ENCODE measurements around the gene WNT1.

Gene WNT1

DNA sequence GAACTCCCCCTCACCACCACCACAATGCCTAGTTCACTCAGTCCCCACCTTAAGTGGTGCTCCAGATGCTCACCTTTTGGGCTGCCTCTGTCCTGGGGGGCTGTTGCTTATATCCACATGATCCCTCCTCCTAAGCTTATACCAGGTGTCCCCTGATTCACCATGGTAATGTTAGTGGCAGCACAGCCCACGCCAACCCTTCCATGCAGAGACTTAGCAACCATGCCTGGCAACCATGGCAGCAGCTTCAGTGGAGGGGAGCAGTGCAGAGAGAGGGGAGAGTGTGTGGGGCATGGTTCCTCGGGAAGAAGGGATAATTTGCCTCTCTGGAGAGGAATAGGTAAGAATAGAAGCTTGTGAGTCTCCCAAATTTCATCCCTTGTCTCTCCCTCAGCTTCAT is 22.2 kb downstream of the WNT1 start:
- Histone ChIP-seq H3K27me3 (ENCODE audit: insufficient read depth, poor library complexity, severe bottlenecking) (peaks cover 12% of the 10 kb centered on the region), H3K4me3 (replicated peaks; ENCODE audit: insufficient read depth, low read length) (no peak overlapping the region), H3K27ac (replicated peaks) (no peak overlapping the region)
- DNase-seq (ENCODE audit: low read depth in 1 of 2, low spot score in 1 of 2): no peak
- no peak for TF ChIP-seq SPI1 (IDR thresholded peaks at IDR 0.05; ENCODE audit: borderline replicate concordance, low read depth)
- no peak for TF ChIP-seq GABPA (IDR thresholded peaks at IDR 0.05; ENCODE audit: low read depth)
- no peak for TF ChIP-seq POLR2AphosphoS5 (IDR thresholded peaks at IDR 0.05; ENCODE audit: low read depth)
- TF ChIP-seq, protein P1, sequence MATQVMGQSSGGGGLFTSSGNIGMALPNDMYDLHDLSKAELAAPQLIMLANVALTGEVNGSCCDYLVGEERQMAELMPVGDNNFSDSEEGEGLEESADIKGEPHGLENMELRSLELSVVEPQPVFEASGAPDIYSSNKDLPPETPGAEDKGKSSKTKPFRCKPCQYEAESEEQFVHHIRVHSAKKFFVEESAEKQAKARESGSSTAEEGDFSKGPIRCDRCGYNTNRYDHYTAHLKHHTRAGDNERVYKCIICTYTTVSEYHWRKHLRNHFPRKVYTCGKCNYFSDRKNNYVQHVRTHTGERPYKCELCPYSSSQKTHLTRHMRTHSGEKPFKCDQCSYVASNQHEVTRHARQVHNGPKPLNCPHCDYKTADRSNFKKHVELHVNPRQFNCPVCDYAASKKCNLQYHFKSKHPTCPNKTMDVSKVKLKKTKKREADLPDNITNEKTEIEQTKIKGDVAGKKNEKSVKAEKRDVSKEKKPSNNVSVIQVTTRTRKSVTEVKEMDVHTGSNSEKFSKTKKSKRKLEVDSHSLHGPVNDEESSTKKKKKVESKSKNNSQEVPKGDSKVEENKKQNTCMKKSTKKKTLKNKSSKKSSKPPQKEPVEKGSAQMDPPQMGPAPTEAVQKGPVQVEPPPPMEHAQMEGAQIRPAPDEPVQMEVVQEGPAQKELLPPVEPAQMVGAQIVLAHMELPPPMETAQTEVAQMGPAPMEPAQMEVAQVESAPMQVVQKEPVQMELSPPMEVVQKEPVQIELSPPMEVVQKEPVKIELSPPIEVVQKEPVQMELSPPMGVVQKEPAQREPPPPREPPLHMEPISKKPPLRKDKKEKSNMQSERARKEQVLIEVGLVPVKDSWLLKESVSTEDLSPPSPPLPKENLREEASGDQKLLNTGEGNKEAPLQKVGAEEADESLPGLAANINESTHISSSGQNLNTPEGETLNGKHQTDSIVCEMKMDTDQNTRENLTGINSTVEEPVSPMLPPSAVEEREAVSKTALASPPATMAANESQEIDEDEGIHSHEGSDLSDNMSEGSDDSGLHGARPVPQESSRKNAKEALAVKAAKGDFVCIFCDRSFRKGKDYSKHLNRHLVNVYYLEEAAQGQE (IDR thresholded peaks at IDR 0.05; ENCODE audit: insufficient replicate concordance, low read depth): no peak
- TF ChIP-seq, protein P2, sequence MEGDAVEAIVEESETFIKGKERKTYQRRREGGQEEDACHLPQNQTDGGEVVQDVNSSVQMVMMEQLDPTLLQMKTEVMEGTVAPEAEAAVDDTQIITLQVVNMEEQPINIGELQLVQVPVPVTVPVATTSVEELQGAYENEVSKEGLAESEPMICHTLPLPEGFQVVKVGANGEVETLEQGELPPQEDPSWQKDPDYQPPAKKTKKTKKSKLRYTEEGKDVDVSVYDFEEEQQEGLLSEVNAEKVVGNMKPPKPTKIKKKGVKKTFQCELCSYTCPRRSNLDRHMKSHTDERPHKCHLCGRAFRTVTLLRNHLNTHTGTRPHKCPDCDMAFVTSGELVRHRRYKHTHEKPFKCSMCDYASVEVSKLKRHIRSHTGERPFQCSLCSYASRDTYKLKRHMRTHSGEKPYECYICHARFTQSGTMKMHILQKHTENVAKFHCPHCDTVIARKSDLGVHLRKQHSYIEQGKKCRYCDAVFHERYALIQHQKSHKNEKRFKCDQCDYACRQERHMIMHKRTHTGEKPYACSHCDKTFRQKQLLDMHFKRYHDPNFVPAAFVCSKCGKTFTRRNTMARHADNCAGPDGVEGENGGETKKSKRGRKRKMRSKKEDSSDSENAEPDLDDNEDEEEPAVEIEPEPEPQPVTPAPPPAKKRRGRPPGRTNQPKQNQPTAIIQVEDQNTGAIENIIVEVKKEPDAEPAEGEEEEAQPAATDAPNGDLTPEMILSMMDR (IDR thresholded peaks at IDR 0.05; ENCODE audit: insufficient read depth, low read length): no peak

DNA sequence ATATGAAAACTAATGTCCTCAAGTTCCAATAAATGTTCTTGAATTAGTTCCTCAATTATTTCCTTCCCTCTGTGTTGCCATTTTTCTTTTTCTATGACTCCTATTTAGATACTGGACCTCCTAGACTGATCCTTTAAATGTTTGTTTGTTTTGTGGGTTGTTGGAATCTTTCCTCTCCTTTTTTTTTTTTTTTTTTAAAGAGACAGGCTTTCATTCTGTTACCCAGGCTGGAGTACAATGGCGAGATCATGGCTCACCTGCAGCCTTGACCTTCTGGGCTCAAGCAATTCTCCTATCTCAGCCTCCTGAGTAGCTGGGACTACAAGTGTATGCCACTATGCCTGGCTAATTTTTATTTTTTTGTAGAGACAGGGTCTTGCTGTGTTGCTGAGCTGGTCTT is 30.8 kb downstream of the WNT1 start:
- no peak overlapping the region for H3K4me3 ChIP-seq (replicated peaks; ENCODE audit: insufficient read depth, low read length)
- H3K27ac ChIP-seq (replicated peaks): no peak overlapping the region
- no peak for DNase-seq (ENCODE audit: low read depth in 1 of 2, low spot score in 1 of 2)
- no peaks in the 10 kb centered on the region for H3K27me3 ChIP-seq (ENCODE audit: insufficient read depth, poor library complexity, severe bottlenecking)
- TF ChIP-seq GABPA (IDR thresholded peaks at IDR 0.05; ENCODE audit: low read depth): no peak
- TF ChIP-seq POLR2AphosphoS5 (IDR thresholded peaks at IDR 0.05; ENCODE audit: low read depth): no peak
- TF ChIP-seq SPI1 (IDR thresholded peaks at IDR 0.05; ENCODE audit: borderline replicate concordance, low read depth): no peak
- TF ChIP-seq, protein P1 (IDR thresholded peaks at IDR 0.05; ENCODE audit: insufficient replicate concordance, low read depth): no peak
- TF ChIP-seq, protein P2 (IDR thresholded peaks at IDR 0.05; ENCODE audit: insufficient read depth, low read length): no peak

DNA sequence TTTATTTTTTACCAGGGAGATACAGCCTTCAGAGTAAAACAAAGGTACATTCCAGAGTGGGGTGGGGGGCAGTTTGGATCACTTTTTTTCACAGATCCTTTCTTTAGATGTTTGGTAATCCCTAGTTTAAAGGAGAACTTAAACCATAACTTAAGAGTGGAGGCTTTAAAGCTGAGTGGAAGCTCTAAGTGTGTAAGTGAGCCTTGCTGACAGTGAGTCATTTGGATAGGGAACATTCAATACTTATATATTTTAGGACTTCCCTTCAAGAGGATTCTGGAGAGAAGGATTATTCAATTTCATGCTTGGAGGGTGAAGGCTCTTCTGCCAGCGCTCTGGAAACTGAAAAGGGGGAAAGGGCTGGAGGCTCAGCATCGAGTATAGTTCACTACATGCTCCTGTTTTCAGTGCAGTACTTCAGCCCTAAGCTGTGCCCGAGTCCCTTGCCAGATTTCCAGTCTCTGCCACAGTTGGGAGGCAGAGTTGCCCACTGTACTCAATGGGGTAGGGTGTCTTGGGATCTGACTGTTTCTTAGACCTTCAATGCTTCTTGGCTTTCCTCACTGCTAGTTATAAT is 32.1 kb downstream of the WNT1 start:
- Histone ChIP-seq H3K27me3 (ENCODE audit: insufficient read depth, poor library complexity, severe bottlenecking) (no peaks in the 10 kb centered on the region), H3K4me3 (replicated peaks; ENCODE audit: insufficient read depth, low read length) (no peak overlapping the region), H3K27ac (replicated peaks) (no peak overlapping the region)
- no peak for DNase-seq (ENCODE audit: low read depth in 1 of 2, low spot score in 1 of 2)
- no peak for TF ChIP-seq SPI1 (IDR thresholded peaks at IDR 0.05; ENCODE audit: borderline replicate concordance, low read depth)
- TF ChIP-seq POLR2AphosphoS5 (IDR thresholded peaks at IDR 0.05; ENCODE audit: low read depth): no peak
- TF ChIP-seq, protein P1 (IDR thresholded peaks at IDR 0.05; ENCODE audit: insufficient replicate concordance, low read depth): no peak
- TF ChIP-seq GABPA (IDR thresholded peaks at IDR 0.05; ENCODE audit: low read depth): no peak
- TF ChIP-seq, protein P2 (IDR thresholded peaks at IDR 0.05; ENCODE audit: insufficient read depth, low read length): no peak
